ENCODE data around the gene SPIB.
"Not testable (repeated sequence)": the region's sequence is repeated elsewhere in the genome, so short reads cannot be mapped to it uniquely, and the experiment has no call there.

DNA sequence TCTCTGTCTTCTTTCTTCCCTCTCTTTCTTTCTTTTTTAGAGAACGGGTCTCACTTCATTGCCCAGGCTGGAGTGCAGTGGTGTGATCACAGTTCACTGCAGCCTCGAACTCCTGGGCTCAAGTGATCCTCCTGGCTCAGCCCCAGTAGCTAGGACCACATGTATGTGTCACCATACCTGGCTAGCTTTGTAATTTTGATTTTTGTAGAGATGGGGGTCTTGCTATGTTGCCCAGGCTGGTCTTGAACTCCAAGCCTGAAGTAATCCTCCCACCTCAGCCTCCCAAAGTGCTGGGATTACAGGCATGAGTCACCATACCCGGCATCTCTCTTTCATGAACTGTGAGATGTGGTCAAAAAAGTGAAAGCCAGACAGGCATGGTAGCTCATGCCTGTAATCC is 54.6 kb downstream of the SPIB start:
- TF ChIP-seq CTCF, POLR2A (IDR thresholded peaks at IDR 0.05): not testable (repeated sequence)
